Hepatocyte (in vitro differentiated cells): ENCODE results near the gene FABP2. TPM values are rescaled to one million over a fixed set of nuclear protein-coding genes. Genes with fewer than 3 reads are reported as not detected.

ENCODE experiments used
- DNase-seq: peaks from one replicate; pipeline ENCODE4 v3.0.0-alpha.2; 2016; ENCODE audit warnings: low spot score
- H2AFZ ChIP-seq: fragments of 200-600 bp; sonication (generic); 2 replicates; pipeline ENCODE4 v1.6.0; 2016; ENCODE audit warnings: antibody characterized with exemption, mild to moderate bottlenecking
- H3K27ac ChIP-seq: fragments of 200-600 bp; sonication (generic); 2 replicates; pipeline ENCODE4 v1.5.1; 2016; ENCODE audit warnings: mild to moderate bottlenecking
- H3K27me3 ChIP-seq: fragments of 200-600 bp; sonication (generic); 2 replicates; pipeline ENCODE4 v1.6.1; 2016
- H3K36me3 ChIP-seq: fragments of 200-600 bp; sonication (generic); replicated peaks from 2 replicates; pipeline ENCODE4 v1.5.1; 2016; ENCODE audit warnings: low read depth; ENCODE audit not compliant: insufficient read depth
- H3K4me1 ChIP-seq: fragments of 200-600 bp; sonication (generic); 2 replicates; pipeline ENCODE4 v1.5.1; 2016; ENCODE audit warnings: mild to moderate bottlenecking, moderate library complexity; ENCODE audit not compliant: insufficient read depth
- H3K4me2 ChIP-seq: fragments of 200-600 bp; sonication (generic); 2 replicates; pipeline ENCODE4 v1.6.0; 2016
- H3K4me3 ChIP-seq: fragments of 200-600 bp; sonication (generic); 2 replicates; pipeline ENCODE4 v1.5.1; 2016; ENCODE audit warnings: mild to moderate bottlenecking
- H3K79me2 ChIP-seq: fragments of 200-600 bp; sonication (generic); 2 replicates; pipeline ENCODE4 v1.6.0; 2017; ENCODE audit warnings: mild to moderate bottlenecking
- H3K9me2 ChIP-seq: fragments of 200-600 bp; sonication (generic); replicated peaks from 2 replicates; pipeline ENCODE4 v1.6.0; 2017; ENCODE audit warnings: mild to moderate bottlenecking; ENCODE audit not compliant: insufficient read depth
- H3K9me3 ChIP-seq: fragments of 200-600 bp; sonication (generic); 2 replicates; pipeline ENCODE4 v1.5.1; 2016; ENCODE audit warnings: low read depth, mild to moderate bottlenecking
- H4K20me1 ChIP-seq: fragments of 200-600 bp; sonication (generic); 2 replicates; pipeline ENCODE4 v1.6.0; 2016; ENCODE audit warnings: mild to moderate bottlenecking; ENCODE audit not compliant: insufficient read depth, poor library complexity, severe bottlenecking
- EZH2 ChIP-seq: fragments of 200-600 bp; sonication (generic); IDR thresholded peaks from 2 replicates; pipeline ENCODE4 v1.6.1; 2016; ENCODE audit warnings: antibody characterized with exemption, mild to moderate bottlenecking, borderline replicate concordance
- EZH2phosphoT487 ChIP-seq: fragments of 200-600 bp; sonication (generic); IDR thresholded peaks from one replicate; pipeline ENCODE4 v1.6.1; 2018; ENCODE audit warnings: antibody characterized with exemption, mild to moderate bottlenecking, low read depth, moderate library complexity; ENCODE audit not compliant: unreplicated experiment, severe bottlenecking
- WGBS: methylation state at CpG from one replicate; pipeline ENCODE4 v1.1.6; 2016; ENCODE audit warnings: low lambda C conversion rate; ENCODE audit errors: missing lambda C conversion rate; 5-methylcytosine and 5-hydroxymethylcytosine counted together
- polyA plus RNA-seq: library from polyadenylated mRNA; unstranded; fragments of >200 nt; fragmentation: Nextera tagmentation; extraction: Ambion mirVana; gene quantifications from 2 replicates; pipeline ENCODE4 v1.2.1, GENCODE V29; 2016
- total RNA-seq: library from RNA; depleted of rRNA; stranded (reverse); fragments of >200 nt; gene quantifications from 2 replicates; pipeline ENCODE4 v1.2.3, GENCODE V29; 2014
- TF ChIP-seq, protein P1 (sequence below): fragments of 200-600 bp; sonication (generic); IDR thresholded peaks from 2 replicates; pipeline ENCODE4 v1.5.1; 2016; ENCODE audit warnings: antibody characterized with exemption, mild to moderate bottlenecking; ENCODE audit not compliant: poor library complexity

The FABP2 gene
- total and polyA plus RNA-seq, 2 experiments from 2014 or later, result 7.0 to 10.7 TPM

DNA sequence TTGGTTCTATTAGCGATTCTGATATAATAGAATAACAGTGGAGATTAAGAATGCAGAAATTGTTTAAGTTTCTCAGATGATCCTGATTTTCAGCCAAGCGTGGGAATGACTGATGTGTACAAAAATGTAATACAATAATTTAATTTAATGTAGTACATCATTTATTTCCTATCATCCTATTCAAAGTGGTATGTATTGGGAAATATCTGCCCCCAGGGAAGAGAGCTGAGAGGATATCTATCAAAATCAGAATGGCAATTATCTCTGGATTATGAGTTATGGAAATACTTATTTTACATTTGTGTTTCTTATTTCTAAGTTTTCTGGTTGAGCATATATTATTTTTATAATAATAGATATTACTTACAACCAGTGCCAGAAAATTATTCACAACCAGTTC lies 3.9 kb downstream of the FABP2 start:
- no peak for DNase-seq
- Histone ChIP-seq H3K9me3 (no peaks in the 10 kb centered on the region), H3K4me3 (no peak overlapping the region), H4K20me1 (no peaks in the 10 kb centered on the region), H3K27me3 (no peaks in the 10 kb centered on the region), H3K4me1 (peaks cover 5% of the 10 kb centered on the region), H2AFZ (no peak overlapping the region), H3K36me3 (no peaks in the 10 kb centered on the region), H3K79me2 (no peaks in the 10 kb centered on the region), H3K9me2 (no peaks in the 10 kb centered on the region), H3K27ac (no peak overlapping the region), H3K4me2 (no peak overlapping the region)
- WGBS, result 54% methylated on average over 2 of the region's 2 CpGs
- TF ChIP-seq, protein P1, sequence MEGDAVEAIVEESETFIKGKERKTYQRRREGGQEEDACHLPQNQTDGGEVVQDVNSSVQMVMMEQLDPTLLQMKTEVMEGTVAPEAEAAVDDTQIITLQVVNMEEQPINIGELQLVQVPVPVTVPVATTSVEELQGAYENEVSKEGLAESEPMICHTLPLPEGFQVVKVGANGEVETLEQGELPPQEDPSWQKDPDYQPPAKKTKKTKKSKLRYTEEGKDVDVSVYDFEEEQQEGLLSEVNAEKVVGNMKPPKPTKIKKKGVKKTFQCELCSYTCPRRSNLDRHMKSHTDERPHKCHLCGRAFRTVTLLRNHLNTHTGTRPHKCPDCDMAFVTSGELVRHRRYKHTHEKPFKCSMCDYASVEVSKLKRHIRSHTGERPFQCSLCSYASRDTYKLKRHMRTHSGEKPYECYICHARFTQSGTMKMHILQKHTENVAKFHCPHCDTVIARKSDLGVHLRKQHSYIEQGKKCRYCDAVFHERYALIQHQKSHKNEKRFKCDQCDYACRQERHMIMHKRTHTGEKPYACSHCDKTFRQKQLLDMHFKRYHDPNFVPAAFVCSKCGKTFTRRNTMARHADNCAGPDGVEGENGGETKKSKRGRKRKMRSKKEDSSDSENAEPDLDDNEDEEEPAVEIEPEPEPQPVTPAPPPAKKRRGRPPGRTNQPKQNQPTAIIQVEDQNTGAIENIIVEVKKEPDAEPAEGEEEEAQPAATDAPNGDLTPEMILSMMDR, result no peak
- TF ChIP-seq EZH2, result no peak
- TF ChIP-seq EZH2phosphoT487, result no peak

DNA sequence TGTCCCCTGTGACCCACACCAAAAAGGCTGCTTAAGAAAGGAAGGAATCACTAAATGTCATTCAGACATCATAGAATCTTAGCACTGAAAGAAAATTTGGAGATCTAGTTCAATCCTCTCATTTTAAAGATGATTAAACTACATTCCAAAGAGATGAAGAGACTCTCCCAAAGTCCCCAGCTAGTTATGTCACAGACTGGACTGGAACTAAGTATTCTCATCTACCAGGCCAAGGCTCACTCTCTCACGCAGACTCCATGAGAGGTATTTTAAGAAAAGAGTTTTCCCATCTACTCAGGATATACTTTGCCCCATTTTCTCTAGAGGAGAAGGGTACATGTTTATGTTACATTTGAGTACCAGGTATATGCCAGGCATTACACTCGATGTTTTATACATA lies 6.9 kb downstream of the FABP2 start:
- Histone ChIP-seq H2AFZ (no peak overlapping the region), H3K9me2 (no peaks in the 10 kb centered on the region), H4K20me1 (no peaks in the 10 kb centered on the region), H3K4me3 (no peak overlapping the region), H3K79me2 (no peaks in the 10 kb centered on the region), H3K36me3 (no peaks in the 10 kb centered on the region), H3K27me3 (no peaks in the 10 kb centered on the region), H3K9me3 (no peaks in the 10 kb centered on the region), H3K4me1 (no peaks in the 10 kb centered on the region), H3K27ac (no peak overlapping the region), H3K4me2 (no peak overlapping the region)
- DNase-seq, result no peak
- WGBS, result 83% methylated on average over 2 of the region's 2 CpGs
- TF ChIP-seq EZH2 (no peak), EZH2phosphoT487 (no peak)
- TF ChIP-seq, protein P1, result no peak

GRCh38 chr4:119314356-119314755 lies 7.6 kb downstream of the FABP2 start:
- Histone ChIP-seq H3K36me3 (no peaks in the 10 kb centered on the region), H3K27ac (no peak overlapping the region), H3K4me1 (no peaks in the 10 kb centered on the region), H3K27me3 (peaks cover under 1% of the 10 kb centered on the region), H2AFZ (no peak overlapping the region), H3K9me3 (no peaks in the 10 kb centered on the region), H3K4me2 (no peak overlapping the region), H4K20me1 (no peaks in the 10 kb centered on the region), H3K79me2 (no peaks in the 10 kb centered on the region), H3K9me2 (no peaks in the 10 kb centered on the region), H3K4me3 (no peak overlapping the region)
- DNase-seq, result peak; percentile 64
- TF ChIP-seq EZH2 (no peak), EZH2phosphoT487 (no peak)
- TF ChIP-seq, protein P1, result peak; percentile 73
- WGBS, result 10% methylated on average over 4 of the region's 4 CpGs

- no peak for TF ChIP-seq EZH2phosphoT487
- no peak for TF ChIP-seq EZH2
- TF ChIP-seq, protein P1, result no peak
- Histone ChIP-seq H3K4me2 (no peak overlapping the region), H3K79me2 (no peaks in the 10 kb centered on the region), H3K36me3 (no peaks in the 10 kb centered on the region), H3K27me3 (peaks cover 2% of the 10 kb centered on the region), H4K20me1 (no peaks in the 10 kb centered on the region), H3K27ac (no peak overlapping the region), H3K4me1 (no peaks in the 10 kb centered on the region), H3K9me2 (no peaks in the 10 kb centered on the region), H2AFZ (no peak overlapping the region), H3K4me3 (no peak overlapping the region), H3K9me3 (no peaks in the 10 kb centered on the region)
- no peak for DNase-seq
Observed at GRCh38 chr4:119313237-119313636, 8.7 kb downstream of the FABP2 start.
